ENCODE data around the gene STIM1.

The STIM1 gene

GRCh38 chr11:3926458-3927095 is 71.1 kb downstream of the STIM1 start:
- no peak overlapping the region for H3K27ac ChIP-seq
- no peak for TF ChIP-seq CTCF (conservative IDR thresholded peaks at IDR 0.05)

GRCh38 chr11:3927129-3927796 is 71.8 kb downstream of the STIM1 start:
- TF ChIP-seq CTCF (conservative IDR thresholded peaks at IDR 0.05), result no peak; the same call in 1 of the 2 replicates
- H3K27ac ChIP-seq, result no peak overlapping the region

- no peak for TF ChIP-seq CTCF (conservative IDR thresholded peaks at IDR 0.05)
- no peak overlapping the region for H3K27ac ChIP-seq
These were observed 73.8 kb downstream of the STIM1 start for GRCh38 chr11:3929232-3929631.

- H3K27ac ChIP-seq, result no peak overlapping the region
- no peak for TF ChIP-seq CTCF (conservative IDR thresholded peaks at IDR 0.05)
These were observed 74.2 kb downstream of the STIM1 start for GRCh38 chr11:3929649-3930048.

GRCh38 chr11:3932698-3933097 is 77.2 kb downstream of the STIM1 start:
- no peak overlapping the region for H3K27ac ChIP-seq
- no peak for TF ChIP-seq CTCF (conservative IDR thresholded peaks at IDR 0.05)

- TF ChIP-seq CTCF (conservative IDR thresholded peaks at IDR 0.05), result no peak
- H3K27ac ChIP-seq, result no peak overlapping the region
These were observed 77.7 kb downstream of the STIM1 start for GRCh38 chr11:3933165-3933628.

- no peak overlapping the region for H3K27ac ChIP-seq
- no peak for TF ChIP-seq CTCF (conservative IDR thresholded peaks at IDR 0.05)
These were observed 79.2 kb downstream of the STIM1 start for GRCh38 chr11:3934658-3935057.
